Measurements from ENCODE around the gene MIEF1.

DNA sequence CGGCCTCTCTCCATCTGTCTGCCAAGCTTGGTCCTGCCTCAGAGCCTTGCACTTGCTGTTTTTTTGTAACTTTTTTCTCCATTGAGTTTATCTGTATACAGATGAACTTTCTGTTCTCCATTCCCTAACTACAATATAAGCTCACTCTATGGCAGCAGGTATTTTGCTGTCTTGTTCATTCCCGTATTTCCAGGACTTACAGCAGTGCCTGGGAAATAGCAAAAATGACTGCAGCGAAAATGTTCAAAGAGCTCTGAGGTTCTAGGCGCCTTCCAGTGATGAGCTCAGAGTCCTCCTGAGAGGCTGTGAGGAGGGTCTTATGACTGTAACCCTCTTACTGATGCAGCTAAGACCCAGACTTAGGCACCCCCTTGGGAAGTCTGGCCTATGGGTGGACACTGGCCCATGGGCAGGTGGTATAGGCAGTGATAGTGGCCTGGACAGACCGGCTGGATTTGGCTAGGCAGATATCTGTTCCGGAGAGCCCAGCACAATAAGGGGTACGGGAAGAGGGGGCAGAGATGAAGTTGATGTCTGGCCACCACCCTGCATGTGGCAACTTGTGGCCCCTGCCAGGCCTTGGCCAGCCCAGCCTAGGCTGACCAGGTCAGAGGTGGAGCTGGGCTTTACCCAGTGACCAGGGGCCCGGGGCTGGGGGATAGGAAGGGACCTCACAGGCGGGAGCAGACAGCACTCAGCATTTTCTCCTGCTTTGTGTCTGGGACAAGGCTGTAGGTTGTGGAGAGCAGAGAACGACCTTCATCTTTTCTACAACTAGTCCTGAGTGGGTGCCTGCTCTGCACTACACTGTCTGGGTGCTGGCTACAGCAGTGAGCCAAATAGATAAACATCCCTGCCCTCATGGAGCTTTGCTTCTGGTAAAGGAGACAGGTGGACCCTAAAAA, 22.9 kb downstream of the MIEF1 start:
- TF ChIP-seq REST (IDR thresholded peaks at IDR 0.05; ENCODE audit: low read depth) (no peak), EGR1 (IDR thresholded peaks at IDR 0.05) (no peak), CEBPB (IDR thresholded peaks at IDR 0.05) (no peak), TAF1 (IDR thresholded peaks at IDR 0.05; ENCODE audit: low read depth) (no peak)

Data from Ishikawa (cell line).